GM21526 (cell line): ENCODE results near the gene MYO9B.
A peak's percentile ranks its signal among the peaks of the same experiment; 100 is the strongest.

Experiments
- ATAC-seq: cut with Tn5 transposase; IDR thresholded peaks from one replicate; pipeline ENCODE4 v1.9.1; 2021; ENCODE audit warnings: moderate library complexity; ENCODE audit not compliant: unreplicated experiment, low FRiP score

MYO9B gene

GRCh38 chr19:17206736-17207581 is 131.4 kb downstream of the MYO9B start:
- no peak for ATAC-seq

GRCh38 chr19:17209126-17210036 is 133.8 kb downstream of the MYO9B start:
- no peak for ATAC-seq

GRCh38 chr19:17210296-17210695 is 134.7 kb downstream of the MYO9B start:
- ATAC-seq, result no peak

- no peak for ATAC-seq
Measured at GRCh38 chr19:17211547-17212446, 136.2 kb downstream of the MYO9B start.

- no peak for ATAC-seq
Measured at GRCh38 chr19:17213334-17213733, 137.8 kb downstream of the MYO9B start.

- no peak for ATAC-seq
Measured at GRCh38 chr19:17214508-17215126, 139.0 kb downstream of the MYO9B start.

GRCh38 chr19:17215127-17215971 is 139.8 kb downstream of the MYO9B start, which contains the start of gene USE1:
TSS of gene USE1 (plus strand) at chr19:17215357. CDS start at chr19:17215406, 49 bp downstream.
- ATAC-seq, result peak; percentile 59

- no peak for ATAC-seq
Measured at GRCh38 chr19:17216058-17216670, 140.6 kb downstream of the MYO9B start.

GRCh38 chr19:17219286-17219685 is 143.7 kb downstream of the MYO9B start:
- no peak for ATAC-seq

GRCh38 chr19:17220207-17220758 is 144.7 kb downstream of the MYO9B start:
- no peak for ATAC-seq

- no peak for ATAC-seq
Measured at GRCh38 chr19:17225053-17225452, 149.5 kb downstream of the MYO9B start.

- ATAC-seq, result peak; percentile 91
Measured at GRCh38 chr19:17226002-17226933, 150.7 kb downstream of the MYO9B start, which contains the start of gene OCEL1. TSS of gene OCEL1 (plus strand) at chr19:17226226. CDS start at chr19:17226248, 22 bp downstream.

- no peak for ATAC-seq
Measured at GRCh38 chr19:17227798-17228367, 152.3 kb downstream of the MYO9B start.

- no peak for ATAC-seq
Measured at GRCh38 chr19:17229890-17230289, 154.3 kb downstream of the MYO9B start.

GRCh38 chr19:17232258-17232657 is 156.7 kb downstream of the MYO9B start:
- no peak for ATAC-seq

- ATAC-seq, result no peak
Measured at GRCh38 chr19:17234911-17235299, 159.3 kb downstream of the MYO9B start.
